GM12891 (cell line): ENCODE data around the gene ACYP1.

ENCODE experiments used
- POLR2A ChIP-seq: IDR thresholded peaks from 2 replicates; pipeline ENCODE4 v1.6.1; 2011; ENCODE audit warnings: low read depth, low read length, control low read depth
- POLR2AphosphoS5 ChIP-seq: IDR thresholded peaks from 2 replicates; pipeline ENCODE4 v1.6.1; 2011; ENCODE audit warnings: low read depth, low read length, control low read depth
- POU2F2 ChIP-seq: IDR thresholded peaks from 2 replicates; pipeline ENCODE4 v1.6.1; 2011; ENCODE audit warnings: low read depth, mild to moderate bottlenecking, control low read depth, low read length, moderate library complexity
- SPI1 ChIP-seq: IDR thresholded peaks from 2 replicates; pipeline ENCODE4 v1.6.1; 2011; ENCODE audit warnings: low read depth, low read length, control low read depth
- TAF1 ChIP-seq: IDR thresholded peaks from 2 replicates; pipeline ENCODE4 v1.6.1; 2011; ENCODE audit warnings: low read depth, low read length, control low read depth

DNA sequence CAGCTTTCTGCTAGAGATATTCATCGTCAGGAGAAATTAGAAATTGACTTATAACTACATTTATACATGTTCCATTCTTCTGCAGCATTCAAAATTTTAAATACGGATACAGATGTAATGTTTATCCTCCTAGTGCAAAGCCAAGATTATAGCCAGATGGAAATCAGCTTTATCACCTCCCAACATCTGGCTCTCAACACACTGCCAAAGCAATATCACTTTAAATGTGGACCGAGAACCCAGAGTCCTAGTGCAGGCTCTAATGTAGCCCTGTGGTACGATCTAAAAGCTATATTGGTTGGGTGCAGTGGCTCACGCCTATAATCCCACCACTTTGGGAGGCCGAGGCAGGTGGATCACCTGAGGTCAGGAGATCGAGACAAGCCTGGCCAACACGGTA, 19.1 kb downstream of the ACYP1 start:
- TF ChIP-seq TAF1: no peak
- TF ChIP-seq POLR2A: no peak
- no peak for TF ChIP-seq POLR2AphosphoS5
- TF ChIP-seq SPI1: no peak
- TF ChIP-seq POU2F2: no peak
